ENCODE results near the gene CAMK2G. TPM values are rescaled to one million over a fixed set of nuclear protein-coding genes. Genes with fewer than 3 reads are reported as not detected.
"Not testable (repeated sequence)": the region's sequence is repeated elsewhere in the genome, so short reads cannot be mapped to it uniquely, and the experiment has no call there.

The CAMK2G gene
- total and polyA plus RNA-seq, 11 donors = 8.0 to 18.6 (median 14.5) TPM

- TF ChIP-seq POLR2A (IDR thresholded peaks at IDR 0.05) (no peak), CTCF (IDR thresholded peaks at IDR 0.05) (no peak)
- ATAC-seq = peak; percentile 30 to 88 (median 82)
These were observed 45.7 kb upstream of the CAMK2G start for GRCh38 chr10:73920089-73920488.

GRCh38 chr10:73919481-73919880 is 45.1 kb upstream of the CAMK2G start:
- intact Hi-C loops (cut with DNase I); ATAC-seq; DNase-seq; H3K4me3 ChIP-seq; H3K27me3 ChIP-seq: not testable (repeated sequence)
- 84 to 92% (median 91%) methylated on average over 8 of the region's 8 CpGs for WGBS, 4 donors
- Histone ChIP-seq H3K36me3 (peaks cover 0 to 28% (median 17%) of the 10 kb centered on the region in 9 donors), H3K27ac (peak overlapping the region; percentile 31 to 83 (median 60)), H3K9me3 (peaks cover 0 to 12% (median 0%) of the 10 kb centered on the region in 12 donors), H3K4me1 (peaks cover 0 to 43% (median 14%) of the 10 kb centered on the region in 12 donors)

More at GRCh38 chr10:73920089-73920488, 45.7 kb upstream of the CAMK2G start:
- 37 to 49% (median 43%) methylated on average over 4 of the region's 4 CpGs for WGBS, 4 donors
- no peak overlapping the region for H3K4me3 ChIP-seq
- H3K4me1 ChIP-seq = peaks cover 0 to 37% (median 12%) of the 10 kb centered on the region in 12 donors
- no peaks in the 10 kb centered on the region for H3K27me3 ChIP-seq
- peak; percentile 43 to 65 (median 58) for DNase-seq
- H3K9me3 ChIP-seq = peaks cover 0 to 12% (median 0%) of the 10 kb centered on the region in 12 donors
- peaks cover 0 to 25% (median 12%) of the 10 kb centered on the region in 9 donors for H3K36me3 ChIP-seq
- intact Hi-C loops (cut with DNase I) = no loop called here
- peak overlapping the region; percentile 31 to 83 (median 60) for H3K27ac ChIP-seq

GRCh38 chr10:73917566-73918305 is 43.4 kb upstream of the CAMK2G start:
- no peak for DNase-seq
- no peaks in the 10 kb centered on the region for H3K27me3 ChIP-seq
- ATAC-seq = no peak
- intact Hi-C loops (cut with DNase I) = no loop called here
- H3K27ac ChIP-seq = peak overlapping the region in 5 of 12 donors; percentile 28 to 53 (median 40)
- TF ChIP-seq POLR2A (IDR thresholded peaks at IDR 0.05) = no peak
- no peak for TF ChIP-seq CTCF (IDR thresholded peaks at IDR 0.05)
- peaks cover 0 to 60% (median 16%) of the 10 kb centered on the region in 12 donors for H3K4me1 ChIP-seq
- H3K4me3 ChIP-seq = no peak overlapping the region
- peaks cover 0 to 42% (median 29%) of the 10 kb centered on the region in 9 donors for H3K36me3 ChIP-seq
- H3K9me3 ChIP-seq = peaks cover 0 to 12% (median 0%) of the 10 kb centered on the region in 12 donors
- 92 to 100% (median 96%) methylated on average over 3 of the region's 3 CpGs for WGBS, 4 donors

- no peaks in the 10 kb centered on the region for H3K27me3 ChIP-seq
- DNase-seq (no peak), ATAC-seq (peak in 3 of 4 donors; percentile 22 to 67 (median 23))
- intact Hi-C loops (cut with DNase I) = no loop called here
- H3K36me3 ChIP-seq = peaks cover 0 to 44% (median 29%) of the 10 kb centered on the region in 9 donors
- TF ChIP-seq POLR2A (IDR thresholded peaks at IDR 0.05) (no peak), CTCF (IDR thresholded peaks at IDR 0.05) (no peak)
- H3K4me1 ChIP-seq = peaks cover 0 to 69% (median 20%) of the 10 kb centered on the region in 12 donors
- WGBS, 4 donors = 46 to 67% (median 60%) methylated on average over 5 of the region's 5 CpGs
- no peak overlapping the region for H3K4me3 ChIP-seq
- H3K27ac ChIP-seq = peak overlapping the region in 7 of 12 donors; percentile 4 to 53 (median 37)
- H3K9me3 ChIP-seq = peaks cover 0 to 12% (median 0%) of the 10 kb centered on the region in 12 donors
These were observed 42.6 kb upstream of the CAMK2G start for GRCh38 chr10:73916761-73917470.

All from heart left ventricle (tissue), 16 donors.